ENCODE results near the gene MTFR1L.

Gene MTFR1L

GRCh38 chr1:25792115-25792514 is 27.6 kb upstream of the MTFR1L start:
- no peak for DNase-seq

GRCh38 chr1:25793585-25794170 is 26.1 kb upstream of the MTFR1L start:
- DNase-seq = no peak

- DNase-seq = no peak
These were observed 25.4 kb upstream of the MTFR1L start for GRCh38 chr1:25794325-25794724.

GRCh38 chr1:25795211-25795610 is 24.5 kb upstream of the MTFR1L start:
- peak; percentile 22 for DNase-seq

GRCh38 chr1:25795946-25796810 is 23.6 kb upstream of the MTFR1L start:
- DNase-seq = no peak

GRCh38 chr1:25796811-25797458 is 22.8 kb upstream of the MTFR1L start:
- peak; percentile 71 for DNase-seq

- DNase-seq = no peak
These were observed 21.8 kb upstream of the MTFR1L start for GRCh38 chr1:25797939-25798338.

- DNase-seq = no peak
These were observed 20.9 kb upstream of the MTFR1L start for GRCh38 chr1:25798666-25799351.

- DNase-seq = no peak
These were observed 20.3 kb upstream of the MTFR1L start for GRCh38 chr1:25799352-25799934.

GRCh38 chr1:25799935-25800702 is 19.6 kb upstream of the MTFR1L start, which contains the start of gene SELENON:
TSS of gene SELENON (plus strand) at chr1:25800193. CDS start at chr1:25800231, 38 bp downstream.
- DNase-seq = peak; percentile 41

GRCh38 chr1:25800703-25801377 is 18.9 kb upstream of the MTFR1L start:
- no peak for DNase-seq

- no peak for DNase-seq
These were observed 16.8 kb upstream of the MTFR1L start for GRCh38 chr1:25802915-25803314.

- no peak for DNase-seq
These were observed 16.4 kb upstream of the MTFR1L start for GRCh38 chr1:25803368-25803767.

GRCh38 chr1:25804244-25804963 is 15.3 kb upstream of the MTFR1L start:
- DNase-seq = no peak

GRCh38 chr1:25804964-25805862 is 14.5 kb upstream of the MTFR1L start:
- no peak for DNase-seq

GRCh38 chr1:25805863-25806225 is 13.9 kb upstream of the MTFR1L start:
- no peak for DNase-seq

- DNase-seq = peak; percentile 30
These were observed 13.3 kb upstream of the MTFR1L start for GRCh38 chr1:25806418-25806817.

- no peak for DNase-seq
These were observed 12.0 kb upstream of the MTFR1L start for GRCh38 chr1:25807480-25808390.

Data from fibroblast of skin of right quadriceps (primary cell).